Neuron (in vitro differentiated cells): ENCODE results near the gene RAB29.

Source experiments
- H2AFZ ChIP-seq: one replicate; pipeline ENCODE4 v1.6.1; 2013; ENCODE audit warnings: low read depth, mild to moderate bottlenecking, inconsistent platforms, low read length, moderate library complexity
- H3K27me3 ChIP-seq: one replicate; pipeline ENCODE4 v1.6.1; 2013; ENCODE audit warnings: low read length; ENCODE audit not compliant: insufficient read depth
- H3K36me3 ChIP-seq: one replicate; pipeline ENCODE4 v1.6.1; 2013; ENCODE audit warnings: low read length; ENCODE audit not compliant: insufficient read depth
- H3K4me1 ChIP-seq: one replicate; pipeline ENCODE4 v1.6.1; 2013; ENCODE audit warnings: low read length; ENCODE audit not compliant: insufficient read depth
- H3K4me3 ChIP-seq: 2 replicates; pipeline ENCODE4 v1.5.1; 2013; ENCODE audit warnings: mild to moderate bottlenecking, low read length, moderate library complexity
- H3K9me3 ChIP-seq: one replicate; pipeline ENCODE4 v1.6.1; 2013; ENCODE audit warnings: low read length

The RAB29 gene

DNA sequence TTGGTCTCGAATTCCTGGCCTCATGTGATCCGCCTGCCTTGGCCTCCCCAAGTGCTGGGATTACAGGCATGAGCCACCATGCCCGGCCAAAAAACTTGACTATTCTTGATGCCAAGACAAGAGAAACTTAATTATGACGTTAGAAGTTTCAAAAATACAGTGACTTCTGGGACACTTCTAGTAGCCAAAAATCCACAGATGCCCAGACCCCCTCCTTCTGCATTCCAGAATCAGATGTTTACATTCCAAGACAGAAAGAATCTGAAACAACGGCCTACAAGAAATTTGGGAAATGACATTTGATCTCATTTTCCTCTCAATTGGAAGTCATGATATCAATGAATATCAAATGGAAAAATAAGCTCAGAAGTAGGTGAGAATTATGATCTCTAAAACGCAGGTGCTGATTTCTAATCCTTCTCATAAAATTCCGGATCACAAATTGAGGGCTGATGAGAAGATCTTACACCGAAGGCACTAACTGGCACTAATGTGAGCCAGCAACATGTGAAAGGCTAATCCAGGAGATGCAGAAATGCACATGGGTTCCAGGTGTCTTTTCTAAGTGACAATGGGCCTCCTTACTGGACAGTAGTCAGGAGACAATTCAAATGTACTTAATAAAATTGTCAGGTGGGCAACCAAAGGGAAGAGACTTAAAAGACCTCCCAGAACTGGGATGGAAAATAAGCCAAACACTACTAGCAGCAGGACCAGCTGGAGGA is 5.5 kb downstream of the RAB29 start:
- Histone ChIP-seq H3K36me3 (no peaks in the 10 kb centered on the region), H3K9me3 (no peaks in the 10 kb centered on the region), H3K4me3 (no peak overlapping the region), H3K27me3 (peaks cover 36% of the 10 kb centered on the region), H3K4me1 (peaks cover 6% of the 10 kb centered on the region), H2AFZ (no peak overlapping the region)

DNA sequence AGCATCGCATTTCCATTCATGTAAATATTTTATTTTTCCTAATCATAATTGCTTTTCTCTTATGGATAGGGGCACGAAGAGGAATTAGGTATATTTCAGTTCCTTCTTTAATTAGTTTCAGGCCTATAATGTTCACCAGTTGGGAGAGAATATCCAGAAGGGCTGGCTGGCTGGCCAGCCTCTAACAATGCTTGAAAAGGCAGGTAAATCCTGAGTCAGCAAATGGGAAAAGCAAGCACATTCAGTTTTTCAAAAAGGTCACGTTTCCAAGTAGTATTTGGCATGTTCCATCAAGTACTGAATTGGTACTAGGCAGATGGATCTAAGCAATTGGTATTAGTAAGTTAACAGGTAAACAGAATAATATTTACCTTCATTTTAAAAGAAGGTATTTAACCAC is 8.0 kb downstream of the RAB29 start:
- no peaks in the 10 kb centered on the region for H3K9me3 ChIP-seq
- no peaks in the 10 kb centered on the region for H3K4me1 ChIP-seq
- H3K4me3 ChIP-seq: no peak overlapping the region
- no peaks in the 10 kb centered on the region for H3K36me3 ChIP-seq
- no peak overlapping the region for H2AFZ ChIP-seq
- H3K27me3 ChIP-seq: peaks cover 15% of the 10 kb centered on the region

DNA sequence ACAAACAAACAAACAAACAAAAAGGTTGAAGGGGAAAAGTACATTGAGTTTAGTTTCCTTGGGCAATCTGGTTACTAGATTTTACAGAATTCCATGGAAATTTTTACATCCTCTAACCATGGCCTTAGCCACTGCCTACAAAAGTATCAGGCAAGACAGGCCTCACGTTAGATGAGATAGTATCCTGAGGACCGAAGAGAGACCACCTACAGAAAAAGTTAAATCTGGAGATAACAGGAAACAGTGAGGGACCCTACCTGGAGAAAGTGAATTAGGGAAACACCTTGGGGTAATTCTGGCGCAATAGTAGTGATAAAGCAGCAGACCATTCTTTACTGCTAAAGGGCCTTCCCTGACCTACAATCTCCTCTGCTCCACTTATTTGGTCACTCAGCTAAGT is 8.7 kb downstream of the RAB29 start:
- no peaks in the 10 kb centered on the region for H3K4me1 ChIP-seq
- no peak overlapping the region for H3K4me3 ChIP-seq
- H3K27me3 ChIP-seq: peaks cover 14% of the 10 kb centered on the region
- H3K9me3 ChIP-seq: no peaks in the 10 kb centered on the region
- H2AFZ ChIP-seq: no peak overlapping the region
- no peaks in the 10 kb centered on the region for H3K36me3 ChIP-seq

DNA sequence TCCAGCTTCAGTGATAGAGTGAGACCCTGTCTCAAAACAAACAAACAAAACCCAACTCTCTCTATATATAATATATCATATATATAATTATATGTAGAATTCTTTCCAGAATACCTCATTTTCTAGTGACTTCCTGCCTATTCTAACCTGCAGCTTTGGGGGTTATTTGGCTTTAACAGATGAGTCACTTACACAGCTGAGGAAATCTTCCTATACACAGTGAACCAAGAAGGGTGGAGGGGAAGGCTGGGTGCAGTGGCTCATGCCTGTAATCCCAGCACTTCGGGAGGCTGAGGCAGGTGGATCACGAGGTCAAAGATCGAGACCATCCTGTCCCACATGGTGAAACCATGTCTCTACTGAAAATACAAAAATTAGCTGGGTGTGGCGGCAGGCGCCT is 9.2 kb downstream of the RAB29 start:
- no peaks in the 10 kb centered on the region for H3K9me3 ChIP-seq
- H3K4me3 ChIP-seq: no peak overlapping the region
- peaks cover 14% of the 10 kb centered on the region for H3K27me3 ChIP-seq
- no peak overlapping the region for H2AFZ ChIP-seq
- H3K4me1 ChIP-seq: no peaks in the 10 kb centered on the region
- no peaks in the 10 kb centered on the region for H3K36me3 ChIP-seq

DNA sequence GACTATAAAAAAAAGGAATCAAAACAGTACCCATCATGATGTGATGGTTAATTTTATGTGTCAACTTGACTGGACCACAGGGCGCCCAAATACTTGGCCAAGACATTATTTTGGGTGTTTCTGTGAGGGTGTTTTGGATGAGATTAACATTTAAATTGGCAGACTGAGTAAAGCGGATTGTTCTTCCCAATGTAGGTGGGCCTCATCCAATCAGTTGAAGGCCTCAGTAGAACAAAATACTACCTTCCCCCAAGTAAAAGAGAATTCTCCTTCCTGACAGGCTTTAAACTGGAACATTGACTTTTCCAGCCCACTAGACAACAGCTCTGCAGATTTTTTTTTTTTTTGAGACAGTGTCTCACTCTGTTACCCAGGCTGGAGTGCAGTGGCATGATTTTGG is 10.7 kb downstream of the RAB29 start:
- Histone ChIP-seq H3K9me3 (no peaks in the 10 kb centered on the region), H3K4me1 (no peaks in the 10 kb centered on the region), H2AFZ (no peak overlapping the region), H3K36me3 (no peaks in the 10 kb centered on the region), H3K27me3 (peaks cover 14% of the 10 kb centered on the region), H3K4me3 (no peak overlapping the region)

DNA sequence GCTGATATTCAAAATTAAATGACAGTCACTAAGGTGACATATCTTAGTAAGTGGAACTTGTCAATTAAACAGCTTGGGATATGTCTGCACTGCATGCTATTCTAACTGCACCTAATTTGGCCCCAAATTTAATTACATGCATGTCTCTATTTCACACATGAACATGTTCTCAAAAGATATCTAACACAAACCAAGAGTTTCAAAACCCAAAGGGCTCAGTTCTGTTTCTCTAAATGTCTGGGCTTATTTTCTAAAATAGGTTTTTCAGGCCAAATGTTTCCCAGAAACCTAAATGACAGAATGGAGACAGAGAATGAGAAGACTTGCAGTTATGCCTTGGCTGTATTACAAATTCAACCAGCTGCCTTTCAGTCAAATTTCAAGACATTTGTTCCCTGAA is 11.3 kb downstream of the RAB29 start:
- Histone ChIP-seq H3K36me3 (no peaks in the 10 kb centered on the region), H3K4me3 (no peak overlapping the region), H3K9me3 (no peaks in the 10 kb centered on the region), H3K27me3 (peaks cover 14% of the 10 kb centered on the region), H2AFZ (no peak overlapping the region), H3K4me1 (no peaks in the 10 kb centered on the region)

DNA sequence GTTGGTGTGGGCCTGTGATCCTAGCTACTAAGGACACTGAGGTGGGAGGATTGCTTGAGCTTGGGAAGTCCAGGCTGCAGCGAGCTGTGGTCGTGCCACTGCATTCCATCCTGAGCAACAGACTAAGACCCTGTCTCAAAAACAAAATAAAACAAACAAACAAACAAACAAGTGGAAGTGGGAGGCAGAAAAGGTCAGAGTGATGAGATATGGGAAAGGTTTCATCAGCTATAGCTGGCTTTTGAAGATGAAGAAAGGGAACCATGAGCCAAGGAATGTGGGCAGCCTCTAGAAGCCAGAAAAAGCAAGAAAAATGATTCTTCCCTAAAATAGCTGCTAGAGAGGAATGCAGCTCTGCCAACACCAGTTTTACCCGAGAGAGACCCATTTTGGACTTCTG is 14.7 kb downstream of the RAB29 start:
- H2AFZ ChIP-seq: no peak overlapping the region
- no peak overlapping the region for H3K4me3 ChIP-seq

DNA sequence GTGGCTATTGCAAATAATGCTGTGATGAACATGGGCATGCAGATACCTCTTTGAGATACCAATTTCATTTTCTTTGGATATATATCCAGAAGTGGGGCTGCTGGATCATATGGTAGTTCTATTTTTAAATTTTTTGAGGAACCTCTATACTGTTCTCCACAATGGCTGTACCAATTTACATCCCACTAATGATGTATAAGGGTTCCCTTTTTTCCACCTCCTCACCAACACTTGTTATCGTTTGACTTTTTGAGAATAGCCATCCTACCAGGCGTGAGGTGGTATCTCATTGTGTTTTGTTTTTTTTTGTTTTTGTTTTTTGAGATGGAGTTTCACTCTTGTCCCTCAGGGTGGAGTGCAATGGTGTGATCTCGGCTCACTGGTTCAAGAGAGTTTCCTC is 18.7 kb downstream of the RAB29 start:
- no peaks in the 10 kb centered on the region for H3K27me3 ChIP-seq
- H3K4me3 ChIP-seq: no peak overlapping the region
- no peaks in the 10 kb centered on the region for H3K9me3 ChIP-seq
- no peaks in the 10 kb centered on the region for H3K36me3 ChIP-seq
- no peaks in the 10 kb centered on the region for H3K4me1 ChIP-seq
- no peak overlapping the region for H2AFZ ChIP-seq

More for the DNA sequence above, 14.7 kb downstream of the RAB29 start:
- Histone ChIP-seq H3K9me3 (no peaks in the 10 kb centered on the region), H3K27me3 (peaks cover 6% of the 10 kb centered on the region), H3K36me3 (no peaks in the 10 kb centered on the region), H3K4me1 (no peaks in the 10 kb centered on the region)

DNA sequence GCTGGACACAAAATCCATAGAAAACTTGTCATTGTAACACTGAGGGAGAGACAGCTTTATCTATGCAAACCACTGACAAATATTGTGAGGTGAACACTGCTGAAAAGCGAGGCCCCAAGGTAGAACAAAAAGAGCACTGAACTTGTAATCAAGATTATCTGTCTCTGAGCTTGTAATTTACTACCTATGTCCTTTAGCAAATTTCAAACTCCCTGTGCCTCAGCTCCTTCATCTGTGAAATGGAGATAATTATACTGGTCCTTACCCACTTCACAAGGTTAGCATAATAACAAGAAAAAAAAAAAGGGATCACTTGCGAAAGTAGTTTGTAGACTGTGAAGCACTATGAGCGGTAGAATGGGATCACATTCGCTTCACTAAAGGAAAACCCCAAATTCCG is 20.4 kb downstream of the RAB29 start:
- Histone ChIP-seq H3K9me3 (no peaks in the 10 kb centered on the region), H3K4me1 (no peaks in the 10 kb centered on the region), H3K36me3 (no peaks in the 10 kb centered on the region), H3K27me3 (no peaks in the 10 kb centered on the region), H2AFZ (no peak overlapping the region), H3K4me3 (no peak overlapping the region)

DNA sequence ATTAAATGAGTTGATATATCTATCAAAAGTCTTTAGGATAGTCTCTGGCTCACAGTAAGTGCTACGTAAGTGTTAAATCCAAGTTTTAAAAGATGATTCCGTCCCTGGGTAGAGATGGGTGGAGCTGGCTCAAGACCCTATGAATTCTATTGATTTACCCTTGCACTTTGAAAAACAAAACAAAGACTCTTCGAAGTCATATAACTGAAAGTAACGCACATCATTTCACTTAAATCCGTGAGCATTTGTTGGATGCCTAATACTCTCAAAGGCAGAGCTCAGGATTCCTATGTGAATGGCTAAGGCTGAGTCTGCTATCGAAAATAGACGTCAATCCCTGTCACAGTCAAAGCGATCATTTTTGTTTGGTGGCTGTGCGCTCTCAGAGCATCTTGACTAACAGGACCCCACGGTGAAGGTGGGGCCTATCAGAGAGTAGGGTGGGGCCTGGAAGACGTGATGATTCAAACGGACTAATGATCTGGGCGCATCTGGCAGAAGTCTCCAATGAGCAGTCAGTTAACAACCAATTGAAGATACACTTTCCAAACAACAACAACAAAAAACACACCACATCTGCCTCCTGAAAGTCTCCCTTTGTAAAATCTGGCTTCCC is 24.1 kb downstream of the RAB29 start:
- H2AFZ ChIP-seq: peak overlapping the region; percentile 96

DNA sequence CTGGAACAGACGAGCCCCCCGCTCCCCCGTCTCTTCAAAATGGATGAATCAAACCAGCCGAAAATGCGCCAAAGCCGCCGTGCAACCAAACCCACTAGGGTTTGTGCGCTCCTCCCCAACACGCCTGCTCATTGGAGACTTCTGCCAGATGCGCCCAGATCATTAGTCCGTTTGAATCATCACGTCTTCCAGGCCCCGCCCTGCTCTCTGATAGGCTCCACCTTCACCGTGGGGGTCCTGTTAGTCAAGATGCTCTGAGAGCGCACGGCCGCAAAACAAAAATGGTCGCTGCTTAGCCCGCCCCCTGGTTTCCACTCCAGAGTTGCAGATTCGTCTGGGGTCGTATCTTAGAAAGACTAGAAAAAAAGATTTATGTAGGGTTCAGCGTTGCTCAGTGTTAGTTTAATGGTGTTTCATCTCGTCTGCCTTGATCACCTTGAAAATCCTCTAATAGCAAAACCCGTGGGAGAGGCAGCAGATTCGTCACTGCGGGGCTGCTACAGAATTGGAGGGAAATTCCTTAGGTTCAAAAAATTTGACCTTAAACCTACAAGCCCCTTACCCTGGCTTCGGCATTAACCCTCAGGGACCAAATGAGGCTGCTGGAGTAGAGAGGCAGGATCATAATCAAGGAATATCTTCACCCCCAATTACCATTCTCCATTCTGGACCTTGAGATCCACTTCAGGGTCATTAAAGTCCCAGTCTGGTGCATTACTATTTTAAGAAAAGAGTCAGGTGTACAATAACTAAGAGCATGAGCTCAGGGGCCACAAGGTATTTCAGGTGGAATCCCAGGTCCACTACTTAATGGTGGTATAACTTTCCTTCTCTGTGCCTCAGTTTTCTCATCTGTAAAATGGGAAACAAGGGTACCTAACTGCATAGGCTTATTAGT is 24.9 kb downstream of the RAB29 start, which contains the start of gene NUCKS1:
NUCKS1 (minus strand) TSS at position 45 of the 898 bp plus-strand sequence. CDS start 209 bp downstream, outside the sequence.
- no peaks in the 10 kb centered on the region for H3K9me3 ChIP-seq
- H3K27me3 ChIP-seq: no peaks in the 10 kb centered on the region
- peaks cover 6% of the 10 kb centered on the region for H3K36me3 ChIP-seq
- H2AFZ ChIP-seq: peak within 1 kb of the TSS; percentile 96
- peaks cover 22% of the 10 kb centered on the region for H3K4me1 ChIP-seq
- peak within 1 kb of the TSS; percentile 91 for H3K4me3 ChIP-seq

More for the DNA sequence above, 24.1 kb downstream of the RAB29 start:
- Histone ChIP-seq H3K27me3 (no peaks in the 10 kb centered on the region), H3K9me3 (no peaks in the 10 kb centered on the region), H3K4me3 (no peak overlapping the region), H3K4me1 (peaks cover 20% of the 10 kb centered on the region), H3K36me3 (peaks cover 2% of the 10 kb centered on the region)

DNA sequence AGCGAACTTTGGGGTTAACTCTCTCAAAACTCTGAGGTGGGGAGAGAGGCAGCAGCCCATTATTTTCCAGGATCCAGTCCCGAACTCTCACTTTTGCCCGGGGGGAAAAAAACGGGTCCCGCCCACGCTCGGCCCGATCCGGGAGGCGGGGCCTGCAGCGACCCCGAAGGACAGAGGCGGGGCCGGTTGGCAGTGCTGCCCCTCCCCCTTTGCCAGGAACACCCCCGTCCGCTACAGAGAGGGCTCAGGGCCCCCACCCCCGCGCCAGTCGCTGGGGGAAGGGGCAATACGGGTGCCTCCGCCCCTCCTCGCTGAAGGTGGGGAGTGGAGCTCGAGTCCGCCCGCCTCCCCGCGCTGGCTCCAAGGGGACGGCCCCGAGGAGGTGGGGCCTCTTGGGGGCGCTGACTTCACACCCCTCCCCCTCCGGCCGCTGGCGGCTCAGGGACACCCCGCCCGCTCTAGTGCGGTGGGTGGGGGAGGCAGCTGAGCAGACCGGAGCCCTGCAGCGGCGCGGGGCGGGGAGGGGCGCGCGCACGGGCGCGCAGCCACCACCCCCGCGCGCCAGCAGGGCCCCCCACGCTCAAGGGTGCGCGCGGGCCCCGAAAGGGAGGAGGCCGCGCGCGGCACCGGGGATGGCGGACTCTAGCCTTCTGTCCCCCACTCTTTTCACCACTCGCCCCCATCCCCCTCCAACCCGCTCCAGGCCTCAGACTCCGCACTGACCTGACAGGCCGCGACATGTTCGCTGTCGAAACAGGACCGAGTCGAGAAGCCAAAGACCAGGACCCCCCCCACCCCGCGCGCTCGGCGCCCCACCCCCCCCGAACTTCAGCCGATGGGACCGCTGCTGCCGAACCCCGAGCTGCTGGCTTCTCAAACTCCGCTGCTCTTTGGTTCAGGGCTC is 25.8 kb downstream of the RAB29 start:
- Histone ChIP-seq H2AFZ (no peak overlapping the region), H3K4me1 (peaks cover 24% of the 10 kb centered on the region), H3K9me3 (no peaks in the 10 kb centered on the region), H3K27me3 (no peaks in the 10 kb centered on the region), H3K36me3 (peaks cover 12% of the 10 kb centered on the region), H3K4me3 (peak overlapping the region; percentile 91)
